OCI-LY1 (cell line): ENCODE measurements around the gene RGCC.

Source experiments
- H2AFZ ChIP-seq: fragments of 200-600 bp; sonication (generic), shearing (Covaris generic); 2 replicates; pipeline ENCODE4 v1.6.0; 2014; ENCODE audit warnings: antibody characterized with exemption, mild to moderate bottlenecking, low read length
- H3F3A ChIP-seq: fragments of 200-600 bp; sonication (generic), shearing (Covaris generic); 2 replicates; pipeline ENCODE4 v1.6.0; 2014; ENCODE audit warnings: mild to moderate bottlenecking, antibody characterized with exemption, low read length, moderate library complexity; ENCODE audit not compliant: insufficient read depth
- H3K27ac ChIP-seq: fragments of 200-600 bp; sonication (generic); 2 replicates; pipeline ENCODE4 v1.5.1; 2014; ENCODE audit warnings: low read length, mixed run types, mild to moderate bottlenecking, low read depth; ENCODE audit not compliant: poor library complexity, severe bottlenecking
- H3K27me3 ChIP-seq: fragments of 200-600 bp; sonication (generic); 2 replicates; pipeline ENCODE4 v1.6.0; 2014; ENCODE audit warnings: antibody characterized with exemption, mild to moderate bottlenecking, low read length, moderate library complexity; ENCODE audit not compliant: insufficient read depth
- H3K36me3 ChIP-seq: fragments of 200-600 bp; sonication (generic); 2 replicates; pipeline ENCODE4 v1.6.1; 2014; ENCODE audit warnings: mild to moderate bottlenecking, antibody characterized with exemption, low read length, moderate library complexity, mixed read lengths; ENCODE audit not compliant: insufficient read depth
- H3K4me1 ChIP-seq: fragments of 200-600 bp; sonication (generic); 2 replicates; pipeline ENCODE4 v1.5.1; 2014; ENCODE audit warnings: mild to moderate bottlenecking, low read length, moderate library complexity; ENCODE audit not compliant: insufficient read depth, severe bottlenecking
- H3K4me2 ChIP-seq: fragments of 200-600 bp; sonication (generic), shearing (Covaris generic); 2 replicates; pipeline ENCODE4 v1.6.1; 2014; ENCODE audit warnings: low read length
- H3K4me3 ChIP-seq: fragments of 200-600 bp; sonication (generic); 2 replicates; pipeline ENCODE4 v1.5.1; 2014; ENCODE audit warnings: low read length, low read depth, mild to moderate bottlenecking, mixed read lengths; ENCODE audit not compliant: poor library complexity, severe bottlenecking
- H3K79me2 ChIP-seq: fragments of 200-600 bp; shearing (Covaris generic); 2 replicates; pipeline ENCODE4 v1.6.1; 2016; ENCODE audit warnings: mixed run types, low read length, mixed read lengths; ENCODE audit not compliant: insufficient read depth
- H3K9ac ChIP-seq: fragments of 200-600 bp; sonication (generic), shearing (Covaris generic); 2 replicates; pipeline ENCODE4 v1.6.1; 2014; ENCODE audit warnings: mild to moderate bottlenecking, low read length, mixed read lengths
- H3K9me2 ChIP-seq: fragments of 200-600 bp; sonication (generic), shearing (Covaris generic); 2 replicates; pipeline ENCODE4 v1.6.1; 2014; ENCODE audit warnings: low read depth, mild to moderate bottlenecking, low read length, mixed read lengths
- H3K9me3 ChIP-seq: fragments of 200-600 bp; shearing (Covaris generic); 2 replicates; pipeline ENCODE4 v1.6.1; 2014; ENCODE audit warnings: low read length, mixed read lengths
- H4K20me1 ChIP-seq: fragments of 200-600 bp; sonication (generic), shearing (Covaris generic); 2 replicates; pipeline ENCODE4 v1.6.0; 2016; ENCODE audit warnings: mild to moderate bottlenecking, low read length; ENCODE audit not compliant: insufficient read depth
- CTCF ChIP-seq: fragments of 200-600 bp; sonication (generic), shearing (Covaris generic); IDR thresholded peaks from 2 replicates; pipeline ENCODE4 v1.5.1; 2017; ENCODE audit warnings: mild to moderate bottlenecking, antibody characterized with exemption, low read length, moderate library complexity, mixed read lengths
- EZH2 ChIP-seq: fragments of 200-600 bp; sonication (generic), shearing (Covaris generic); IDR thresholded peaks from 2 replicates; pipeline ENCODE4 v1.8.0; 2017; ENCODE audit warnings: borderline replicate concordance, mixed run types, mild to moderate bottlenecking, antibody characterized with exemption, low read length, moderate library complexity, mixed read lengths

RGCC gene

GRCh38 chr13:41457589-41458186 lies 338 bp downstream of the RGCC start:
- no peaks in the 10 kb centered on the region for H3K27me3 ChIP-seq
- H3K9ac ChIP-seq = peak overlapping the region; percentile 89
- H3K36me3 ChIP-seq = peaks cover 48% of the 10 kb centered on the region
- H2AFZ ChIP-seq = no peak overlapping the region
- H3K9me2 ChIP-seq = no peaks in the 10 kb centered on the region
- H3K79me2 ChIP-seq = peaks cover 37% of the 10 kb centered on the region
- H3K4me1 ChIP-seq = peaks cover 44% of the 10 kb centered on the region
- peak overlapping the region; percentile 88 for H3K4me3 ChIP-seq
- H4K20me1 ChIP-seq = no peaks in the 10 kb centered on the region
- TF ChIP-seq CTCF (no peak), EZH2 (no peak)
- H3K4me2 ChIP-seq = peak overlapping the region; percentile 88
- H3K9me3 ChIP-seq = no peaks in the 10 kb centered on the region
- peak overlapping the region; percentile 87 for H3K27ac ChIP-seq
- H3F3A ChIP-seq = peaks cover 8% of the 10 kb centered on the region; the same call in 1 of the 2 replicates

GRCh38 chr13:41458187-41458760 lies 924 bp downstream of the RGCC start:
- TF ChIP-seq EZH2 (no peak), CTCF (no peak)
- Histone ChIP-seq H3K79me2 (peaks cover 40% of the 10 kb centered on the region), H3K4me2 (peak overlapping the region; percentile 88), H4K20me1 (no peaks in the 10 kb centered on the region), H2AFZ (no peak overlapping the region), H3K27me3 (no peaks in the 10 kb centered on the region), H3F3A (peaks cover 8% of the 10 kb centered on the region; the same call in 1 of the 2 replicates), H3K4me1 (peaks cover 49% of the 10 kb centered on the region), H3K9me3 (no peaks in the 10 kb centered on the region), H3K36me3 (peaks cover 54% of the 10 kb centered on the region), H3K27ac (peak overlapping the region; percentile 87), H3K9me2 (no peaks in the 10 kb centered on the region), H3K4me3 (peak overlapping the region; percentile 88), H3K9ac (peak overlapping the region; percentile 89)

- Histone ChIP-seq H2AFZ (no peak overlapping the region), H3K27ac (peak overlapping the region; percentile 87), H4K20me1 (no peaks in the 10 kb centered on the region), H3K9ac (peak overlapping the region; percentile 89), H3K9me3 (no peaks in the 10 kb centered on the region), H3K4me2 (peak overlapping the region; percentile 88), H3K4me1 (peaks cover 56% of the 10 kb centered on the region), H3K9me2 (no peaks in the 10 kb centered on the region), H3K4me3 (peak overlapping the region; percentile 88), H3F3A (peaks cover 8% of the 10 kb centered on the region; the same call in 1 of the 2 replicates), H3K79me2 (peaks cover 40% of the 10 kb centered on the region), H3K36me3 (peaks cover 59% of the 10 kb centered on the region), H3K27me3 (no peaks in the 10 kb centered on the region)
- TF ChIP-seq CTCF (peak; percentile 95), EZH2 (no peak)
Measured at GRCh38 chr13:41458761-41459431, 1.5 kb downstream of the RGCC start.
